Osteoblast (primary cell): ENCODE results near the gene SAPCD1. TPM values are rescaled to one million over a fixed set of nuclear protein-coding genes. Genes with fewer than 3 reads are reported as not detected.

Experiments
- DNase-seq: peaks from one replicate; pipeline ENCODE4 v3.0.0; 2011; ENCODE audit warnings: low spot score, mixed read lengths; ENCODE audit not compliant: insufficient read length; ENCODE audit errors: missing footprints
- H2AFZ ChIP-seq: 2 replicates; pipeline ENCODE4 v1.6.0; 2011; ENCODE audit warnings: mild to moderate bottlenecking, low read length
- H3K27ac ChIP-seq: 2 replicates; pipeline ENCODE4 v1.5.1; 2011; ENCODE audit warnings: mild to moderate bottlenecking, low read depth, low read length, moderate library complexity
- H3K27me3 ChIP-seq: 2 replicates; pipeline ENCODE4 v1.6.0; 2012; ENCODE audit warnings: mild to moderate bottlenecking, control low read depth, inconsistent platforms, low read length, moderate library complexity; ENCODE audit not compliant: insufficient read depth
- H3K36me3 ChIP-seq: 2 replicates; pipeline ENCODE4 v1.5.1; 2011; ENCODE audit warnings: mild to moderate bottlenecking, low read length, control low read depth, moderate library complexity; ENCODE audit not compliant: insufficient read depth
- H3K4me1 ChIP-seq: 2 replicates; pipeline ENCODE4 v1.5.1; 2011; ENCODE audit warnings: mild to moderate bottlenecking, low read length, control low read depth, moderate library complexity; ENCODE audit not compliant: insufficient read depth
- H3K4me2 ChIP-seq: 2 replicates; pipeline ENCODE4 v1.6.0; 2011; ENCODE audit warnings: mild to moderate bottlenecking, low read length; ENCODE audit not compliant: insufficient read depth
- H3K4me3 ChIP-seq: fragments of 200-600 bp; sonication (generic); 3 replicates; pipeline ENCODE4 v1.5.1; 2012; ENCODE audit warnings: mild to moderate bottlenecking, low read length, inconsistent platforms; ENCODE audit not compliant: insufficient read depth
- H3K79me2 ChIP-seq: 2 replicates; pipeline ENCODE4 v1.6.0; 2012; ENCODE audit warnings: mild to moderate bottlenecking, low read length, control low read depth, inconsistent platforms; ENCODE audit not compliant: insufficient read depth
- H3K9me3 ChIP-seq: 2 replicates; pipeline ENCODE4 v1.5.1; 2011; ENCODE audit warnings: low read depth, low read length, control low read depth
- H4K20me1 ChIP-seq: 2 replicates; pipeline ENCODE4 v1.6.0; 2012; ENCODE audit warnings: mild to moderate bottlenecking, low read length, control low read depth; ENCODE audit not compliant: insufficient read depth
- CTCF ChIP-seq: IDR thresholded peaks from 2 replicates; pipeline ENCODE4 v1.5.1; 2011; ENCODE audit warnings: mild to moderate bottlenecking, low read depth, low read length, moderate library complexity; ENCODE audit errors: extremely low read depth
- total RNA-seq: library from RNA; depleted of rRNA; stranded (reverse); fragments of >200 nt; gene quantifications from 2 replicates; pipeline ENCODE4 v1.2.3, GENCODE V29; 2012

Gene SAPCD1
- total RNA-seq, 1 donor: 1.4 TPM

- Histone ChIP-seq H3K27me3 (peaks cover 6% of the 10 kb centered on the region), H3K9me3 (no peaks in the 10 kb centered on the region), H3K27ac (no peak overlapping the region), H2AFZ (no peak overlapping the region), H3K4me2 (no peak overlapping the region), H3K4me1 (no peaks in the 10 kb centered on the region), H3K79me2 (no peaks in the 10 kb centered on the region), H3K4me3 (no peak overlapping the region), H4K20me1 (no peaks in the 10 kb centered on the region), H3K36me3 (no peaks in the 10 kb centered on the region)
- TF ChIP-seq CTCF: no peak
- peak; percentile 66 for DNase-seq
Measured at GRCh38 chr6:31717499-31718222, 44.8 kb upstream of the SAPCD1 start.

- Histone ChIP-seq H3K4me3 (no peak overlapping the region), H3K36me3 (no peaks in the 10 kb centered on the region), H3K9me3 (no peaks in the 10 kb centered on the region), H2AFZ (no peak overlapping the region), H3K79me2 (no peaks in the 10 kb centered on the region), H3K27ac (no peak overlapping the region), H4K20me1 (no peaks in the 10 kb centered on the region), H3K4me1 (no peaks in the 10 kb centered on the region), H3K4me2 (no peak overlapping the region), H3K27me3 (peaks cover 6% of the 10 kb centered on the region)
- DNase-seq: no peak
- no peak for TF ChIP-seq CTCF
Measured at GRCh38 chr6:31718265-31718664, 44.2 kb upstream of the SAPCD1 start.

GRCh38 chr6:31719001-31719400 is 43.5 kb upstream of the SAPCD1 start:
- no peak overlapping the region for H3K27ac ChIP-seq
- H3K27me3 ChIP-seq: peaks cover 5% of the 10 kb centered on the region
- H3K9me3 ChIP-seq: no peaks in the 10 kb centered on the region
- DNase-seq: no peak
- H3K79me2 ChIP-seq: no peaks in the 10 kb centered on the region
- H3K4me3 ChIP-seq: no peak overlapping the region
- H3K4me1 ChIP-seq: no peaks in the 10 kb centered on the region
- H3K36me3 ChIP-seq: no peaks in the 10 kb centered on the region
- no peak for TF ChIP-seq CTCF
- H2AFZ ChIP-seq: no peak overlapping the region
- no peak overlapping the region for H3K4me2 ChIP-seq
- no peaks in the 10 kb centered on the region for H4K20me1 ChIP-seq

GRCh38 chr6:31720196-31720770 is 42.2 kb upstream of the SAPCD1 start:
- no peak for TF ChIP-seq CTCF

More at GRCh38 chr6:31720196-31720770, 42.2 kb upstream of the SAPCD1 start:
- Histone ChIP-seq H3K27ac (no peak overlapping the region), H3K9me3 (no peaks in the 10 kb centered on the region), H3K27me3 (no peaks in the 10 kb centered on the region), H3K4me2 (no peak overlapping the region), H3K4me1 (no peaks in the 10 kb centered on the region), H4K20me1 (no peaks in the 10 kb centered on the region), H2AFZ (no peak overlapping the region), H3K79me2 (no peaks in the 10 kb centered on the region), H3K36me3 (no peaks in the 10 kb centered on the region), H3K4me3 (no peak overlapping the region)
- DNase-seq: no peak
